H9 (cell line): ENCODE results near the gene RPRD1B. TPM values are rescaled to one million over a fixed set of nuclear protein-coding genes. Genes with fewer than 3 reads are reported as not detected.

Experiments used
- DNase-seq: peaks from one replicate; pipeline ENCODE4 v3.0.0-alpha.2; 2017
- H2AFZ ChIP-seq: one replicate; pipeline ENCODE4 v1.6.1; 2013; ENCODE audit warnings: mild to moderate bottlenecking, low read length, control low read depth, moderate library complexity
- H2AK5ac ChIP-seq: 2 replicates; pipeline ENCODE4 v1.6.1; 2013; ENCODE audit warnings: low read length, control low read depth, mixed read lengths; ENCODE audit not compliant: insufficient read length
- H2BK120ac ChIP-seq: one replicate; pipeline ENCODE4 v1.6.1; 2013; ENCODE audit warnings: low read depth, mild to moderate bottlenecking, low read length, control low read depth, inconsistent platforms; ENCODE audit not compliant: poor library complexity, severe bottlenecking
- H2BK12ac ChIP-seq: 2 replicates; pipeline ENCODE4 v1.6.1; 2013; ENCODE audit warnings: low read length, control low read depth, mixed read lengths, low read depth; ENCODE audit not compliant: insufficient read length
- H2BK15ac ChIP-seq: 2 replicates; pipeline ENCODE4 v1.6.1; 2013; ENCODE audit warnings: low read depth, low read length, control low read depth
- H2BK20ac ChIP-seq: one replicate; pipeline ENCODE4 v1.6.1; 2013; ENCODE audit warnings: low read depth, mild to moderate bottlenecking, low read length, control low read depth, inconsistent platforms; ENCODE audit not compliant: poor library complexity, severe bottlenecking
- H2BK5ac ChIP-seq: 2 replicates; pipeline ENCODE4 v1.6.1; 2013; ENCODE audit warnings: low read length, control low read depth, mixed read lengths; ENCODE audit not compliant: insufficient read length
- H3K14ac ChIP-seq: 2 replicates; pipeline ENCODE4 v1.6.1; 2013; ENCODE audit warnings: low read length, control low read depth; ENCODE audit not compliant: insufficient read depth
- H3K18ac ChIP-seq: 2 replicates; pipeline ENCODE4 v1.6.1; 2013; ENCODE audit warnings: low read depth, mild to moderate bottlenecking, mixed read lengths, low read length, control low read depth; ENCODE audit not compliant: insufficient read length
- H3K23ac ChIP-seq: 2 replicates; pipeline ENCODE4 v1.6.1; 2013; ENCODE audit warnings: low read length, control low read depth, mixed read lengths, low read depth; ENCODE audit not compliant: insufficient read length
- H3K23me2 ChIP-seq: 2 replicates; pipeline ENCODE4 v1.6.1; 2013; ENCODE audit warnings: low read depth, mild to moderate bottlenecking, mixed read lengths, low read length, control low read depth; ENCODE audit not compliant: insufficient read length, poor library complexity, severe bottlenecking
- H3K27ac ChIP-seq: 2 replicates; pipeline ENCODE4 v1.5.1; 2013; ENCODE audit warnings: low read length, control low read depth, mixed read lengths, low read depth; ENCODE audit not compliant: insufficient read length
- H3K27me3 ChIP-seq: 2 replicates; pipeline ENCODE4 v1.6.1; 2013; ENCODE audit warnings: low read length, control low read depth, inconsistent platforms; ENCODE audit not compliant: insufficient read depth
- H3K4ac ChIP-seq: 2 replicates; pipeline ENCODE4 v1.6.1; 2013; ENCODE audit warnings: low read depth, mild to moderate bottlenecking, control low read depth, inconsistent platforms, low read length, moderate library complexity
- H3K4me1 ChIP-seq: 2 replicates; pipeline ENCODE4 v1.6.1; 2013; ENCODE audit warnings: low read length, control low read depth, inconsistent platforms; ENCODE audit not compliant: insufficient read depth
- H3K4me2 ChIP-seq: 2 replicates; pipeline ENCODE4 v1.6.1; 2013; ENCODE audit warnings: low read length, control low read depth, mixed read lengths; ENCODE audit not compliant: insufficient read length, insufficient read depth
- H3K56ac ChIP-seq: 2 replicates; pipeline ENCODE4 v1.6.1; 2013; ENCODE audit warnings: low read depth, mild to moderate bottlenecking, mixed read lengths, low read length, control low read depth; ENCODE audit not compliant: insufficient read length
- H3K79me1 ChIP-seq: 2 replicates; pipeline ENCODE4 v1.6.1; 2013; ENCODE audit warnings: low read depth, mild to moderate bottlenecking, moderate library complexity, low read length, control low read depth, inconsistent platforms; ENCODE audit not compliant: insufficient read depth, poor library complexity, severe bottlenecking
- H3K79me2 ChIP-seq: 2 replicates; pipeline ENCODE4 v1.6.1; 2013; ENCODE audit warnings: low read length, control low read depth, inconsistent platforms; ENCODE audit not compliant: insufficient read depth
- H3K9ac ChIP-seq: 2 replicates; pipeline ENCODE4 v1.6.1; 2013; ENCODE audit warnings: low read length, control low read depth, mixed read lengths; ENCODE audit not compliant: insufficient read length; ENCODE audit errors: extremely low read depth
- H3K9me3 ChIP-seq: one replicate; pipeline ENCODE4 v1.6.1; 2013; ENCODE audit warnings: low read depth, low read length, inconsistent platforms; ENCODE audit not compliant: control insufficient read depth
- H3T11ph ChIP-seq: one replicate; pipeline ENCODE4 v1.6.1; 2013; ENCODE audit warnings: mild to moderate bottlenecking, low read length, control low read depth, inconsistent platforms
- H4K20me1 ChIP-seq: one replicate; pipeline ENCODE4 v1.6.1; 2013; ENCODE audit not compliant: control insufficient read depth, insufficient read length, insufficient read depth
- H4K5ac ChIP-seq: 2 replicates; pipeline ENCODE4 v1.6.1; 2013; ENCODE audit warnings: low read depth, mild to moderate bottlenecking, mixed read lengths, low read length, control low read depth; ENCODE audit not compliant: insufficient read length
- H4K8ac ChIP-seq: replicated peaks from 2 replicates; pipeline ENCODE4 v1.6.1; 2013; ENCODE audit warnings: low read length, control low read depth, mixed read lengths, low read depth; ENCODE audit not compliant: insufficient read length
- H4K91ac ChIP-seq: 2 replicates; pipeline ENCODE4 v1.6.1; 2013; ENCODE audit warnings: low read depth, mild to moderate bottlenecking, moderate library complexity, mixed read lengths, low read length, control low read depth; ENCODE audit not compliant: insufficient read length
- H3K27ac Mint-ChIP-seq, 3 experiments: 2 replicates in 2 of 3; 3 replicates in 1 of 3; pipeline ENCODE4 v1.8.0; 2020 to 2021; ENCODE audit warnings: mixed read lengths in 3 of 3, mild to moderate bottlenecking in 1 of 3, moderate library complexity in 1 of 3
- H3K27me3 Mint-ChIP-seq: 2 replicates; pipeline ENCODE4 v1.8.0; 2021; ENCODE audit warnings: low read depth, mild to moderate bottlenecking, moderate library complexity, mixed read lengths
- H3K36me3 Mint-ChIP-seq, 3 experiments: 2 replicates in 2 of 3; 3 replicates in 1 of 3; pipeline ENCODE4 v1.8.0; 2020 to 2021; ENCODE audit warnings: low read depth in 3 of 3, mixed read lengths in 3 of 3; ENCODE audit not compliant: insufficient read depth in 1 of 3
- H3K4me1 Mint-ChIP-seq, 2 experiments: 2 replicates each; pipeline ENCODE4 v1.8.0; 2020; ENCODE audit warnings: mixed read lengths in 2 of 2
- H3K4me3 Mint-ChIP-seq, 2 experiments: 2 replicates in 1 of 2; 3 replicates in 1 of 2; pipeline ENCODE4 v1.8.0; 2020 to 2021; ENCODE audit warnings: mild to moderate bottlenecking in 2 of 2, mixed read lengths in 2 of 2, moderate library complexity in 1 of 2
- H3K9me3 Mint-ChIP-seq, 2 experiments: 2 replicates in 1 of 2; 3 replicates in 1 of 2; pipeline ENCODE4 v1.8.0; 2020; ENCODE audit warnings: mild to moderate bottlenecking in 2 of 2, mixed read lengths in 2 of 2, moderate library complexity in 1 of 2
- WGBS: extraction: QIAGEN DNeasy Blood & Tissue Kit; methylation state at CpG from one replicate; pipeline ENCODE4 v1.1.7; 2013; ENCODE audit warnings: missing lambda C conversion rate, low lambda C conversion rate, mixed read lengths; ENCODE audit not compliant: insufficient read length; ENCODE audit errors: extremely low coverage; 5-methylcytosine and 5-hydroxymethylcytosine counted together
- total RNA-seq: library from RNA; stranded (reverse); gene quantifications from 2 replicates; pipeline ENCODE4 v1.2.1, GENCODE V29; 2021
- TF ChIP-seq, protein P1 (sequence below): fragments of 200-600 bp; sonication (generic); conservative IDR thresholded peaks from 3 replicates; pipeline ENCODE4 v1.8.0; 2021; ENCODE audit warnings: antibody characterized with exemption, mild to moderate bottlenecking

Gene RPRD1B
- total RNA-seq, 1 experiment from 2014 or later: 34.3 TPM

DNA sequence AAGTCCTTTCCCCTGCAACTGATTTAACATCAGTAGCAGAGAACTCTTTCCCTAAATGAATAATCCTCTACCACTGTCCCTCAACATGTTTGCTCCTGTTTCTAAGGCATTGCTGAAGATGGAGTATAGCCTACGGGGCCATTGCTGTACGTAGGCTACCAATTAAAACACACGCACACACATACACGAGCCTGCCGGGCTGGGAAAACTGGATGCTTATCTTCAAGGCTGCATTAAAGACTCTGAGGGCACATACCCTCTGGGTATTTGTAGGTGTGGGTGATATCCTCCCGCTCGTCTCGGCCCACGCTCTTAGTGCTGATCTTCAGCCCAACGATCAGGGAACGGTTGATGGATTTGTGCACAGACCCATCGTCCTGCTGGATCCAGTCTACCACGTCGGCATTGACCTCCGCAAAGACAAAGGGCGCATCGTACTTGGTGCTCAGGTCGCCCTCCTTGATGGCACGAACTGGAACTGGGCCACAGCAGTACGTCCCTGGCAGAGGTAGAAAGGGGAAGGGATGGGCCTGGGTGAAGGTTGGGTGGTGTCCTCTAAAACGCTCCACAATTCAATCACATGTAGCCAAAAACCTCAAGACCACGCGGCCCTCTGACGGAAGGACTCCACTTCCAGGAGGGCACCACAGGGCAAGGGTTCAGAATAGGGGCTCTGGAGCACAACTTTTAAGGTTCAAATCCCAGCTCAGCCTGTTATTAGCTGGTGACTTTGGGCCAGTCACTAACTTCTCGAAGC, 105.8 kb downstream of the RPRD1B start:
- Histone ChIP-seq H3K18ac (no peak overlapping the region), H2BK20ac (no peak overlapping the region), H3K14ac (no peak overlapping the region; the same call in 1 of the 2 replicates), H4K91ac (no peak overlapping the region), H4K20me1 (no peaks in the 10 kb centered on the region), H3K4me2 (no peak overlapping the region), H3K23me2 (no peaks in the 10 kb centered on the region), H3K9me3 (no peaks in the 10 kb centered on the region), H2AFZ (no peak overlapping the region), H3K79me1 (no peaks in the 10 kb centered on the region), H2BK15ac (no peak overlapping the region), H2AK5ac (no peak overlapping the region), H4K8ac (no peak overlapping the region), H3K79me2 (no peaks in the 10 kb centered on the region), H2BK12ac (no peak overlapping the region), H2BK5ac (no peak overlapping the region), H4K5ac (no peak overlapping the region), H3K4me1 (no peaks in the 10 kb centered on the region), H3K27me3 (no peaks in the 10 kb centered on the region), H2BK120ac (no peak overlapping the region), H3K4ac (no peak overlapping the region), H3K27ac (no peak overlapping the region), H3T11ph (no peak overlapping the region), H3K56ac (no peak overlapping the region), H3K9ac (no peak overlapping the region), H3K23ac (no peak overlapping the region)
- H3K36me3 Mint-ChIP-seq: no peaks in the 10 kb centered on the region
- no peaks in the 10 kb centered on the region; the same call in 1 of the 2 replicates for H3K27me3 Mint-ChIP-seq
- H3K4me1 Mint-ChIP-seq: peaks cover 19 to 33% of the 10 kb centered on the region in 2 experiments
- no CpG with 5 or more reads among the region's 25 CpGs for WGBS
- no peak overlapping the region for H3K4me3 Mint-ChIP-seq
- no peak overlapping the region for H3K27ac Mint-ChIP-seq
- no peak for DNase-seq
- TF ChIP-seq, protein P1, sequence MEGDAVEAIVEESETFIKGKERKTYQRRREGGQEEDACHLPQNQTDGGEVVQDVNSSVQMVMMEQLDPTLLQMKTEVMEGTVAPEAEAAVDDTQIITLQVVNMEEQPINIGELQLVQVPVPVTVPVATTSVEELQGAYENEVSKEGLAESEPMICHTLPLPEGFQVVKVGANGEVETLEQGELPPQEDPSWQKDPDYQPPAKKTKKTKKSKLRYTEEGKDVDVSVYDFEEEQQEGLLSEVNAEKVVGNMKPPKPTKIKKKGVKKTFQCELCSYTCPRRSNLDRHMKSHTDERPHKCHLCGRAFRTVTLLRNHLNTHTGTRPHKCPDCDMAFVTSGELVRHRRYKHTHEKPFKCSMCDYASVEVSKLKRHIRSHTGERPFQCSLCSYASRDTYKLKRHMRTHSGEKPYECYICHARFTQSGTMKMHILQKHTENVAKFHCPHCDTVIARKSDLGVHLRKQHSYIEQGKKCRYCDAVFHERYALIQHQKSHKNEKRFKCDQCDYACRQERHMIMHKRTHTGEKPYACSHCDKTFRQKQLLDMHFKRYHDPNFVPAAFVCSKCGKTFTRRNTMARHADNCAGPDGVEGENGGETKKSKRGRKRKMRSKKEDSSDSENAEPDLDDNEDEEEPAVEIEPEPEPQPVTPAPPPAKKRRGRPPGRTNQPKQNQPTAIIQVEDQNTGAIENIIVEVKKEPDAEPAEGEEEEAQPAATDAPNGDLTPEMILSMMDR: no peak
- H3K9me3 Mint-ChIP-seq: no peaks in the 10 kb centered on the region
